Skeletal muscle cell (primary cell): ENCODE results near the gene PGM3.

Experiments
- DNase-seq: peaks from one replicate; pipeline ENCODE4 v3.0.0-alpha.2; 2010; ENCODE audit warnings: low read depth
- H3K4me3 ChIP-seq: 2 replicates; pipeline ENCODE4 v1.5.1; 2011; ENCODE audit warnings: low read depth, mild to moderate bottlenecking, control low read depth, low read length, moderate library complexity

The PGM3 gene

DNA sequence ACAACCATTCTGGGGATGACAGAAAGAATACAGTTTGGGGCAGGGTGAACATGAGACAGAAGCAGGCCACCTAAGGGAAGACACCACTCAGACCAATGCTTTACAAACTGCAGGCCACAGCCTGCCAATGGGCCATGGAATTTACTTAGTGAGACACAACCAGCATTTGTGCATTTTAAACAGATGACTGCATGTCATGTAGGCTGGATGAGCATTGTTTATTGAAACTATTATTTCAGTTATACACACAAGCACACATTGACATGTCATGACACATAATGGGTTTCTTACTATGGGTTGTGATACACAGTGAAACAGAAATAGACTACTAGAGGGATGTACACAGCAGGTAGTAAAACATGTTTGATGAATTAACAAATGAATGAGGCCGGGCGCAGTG lies 8.0 kb downstream of the PGM3 start:
- no peak for DNase-seq

DNA sequence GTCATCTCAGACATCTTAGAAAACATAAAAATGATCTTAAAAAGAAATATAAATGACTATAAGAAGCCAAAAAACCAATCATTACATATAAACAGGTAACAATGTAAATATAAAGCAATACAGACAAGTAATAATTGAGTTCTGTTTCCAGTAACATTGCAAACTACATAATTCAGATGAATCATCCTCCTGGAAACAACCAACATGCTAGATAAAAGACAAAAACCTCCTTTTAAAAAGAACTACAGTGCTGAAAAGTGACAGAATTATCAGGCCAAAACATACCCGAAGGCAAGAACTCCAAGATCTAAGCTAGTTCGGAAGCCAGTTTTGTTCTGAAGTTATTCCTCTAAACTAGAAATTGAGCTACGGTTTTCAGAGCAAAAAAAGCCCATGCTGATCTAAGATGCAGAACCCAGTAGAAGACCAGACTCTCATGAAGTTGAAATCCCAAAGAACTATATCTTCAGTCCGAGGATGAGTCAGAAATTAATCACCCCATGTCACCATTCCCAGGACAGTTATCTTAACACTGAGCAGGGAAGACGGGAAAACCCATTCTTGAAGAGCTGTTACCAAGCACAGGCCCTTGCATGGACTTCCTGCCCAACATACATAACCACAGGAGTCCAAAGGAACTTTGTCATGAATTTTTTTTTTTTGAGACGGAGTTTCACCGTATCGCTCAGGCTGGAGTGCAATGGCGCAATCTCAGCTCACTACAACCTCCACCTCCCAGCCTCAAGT lies 9.8 kb downstream of the PGM3 start:
- H3K4me3 ChIP-seq, result no peak overlapping the region
- DNase-seq, result peak; percentile 89

More for the DNA sequence above, 8.0 kb downstream of the PGM3 start:
- H3K4me3 ChIP-seq, result no peak overlapping the region

- DNase-seq, result no peak
These were observed 11.0 kb downstream of the PGM3 start for GRCh38 chr6:83182114-83182513.

GRCh38 chr6:83180426-83180950 lies 12.6 kb downstream of the PGM3 start:
- H3K4me3 ChIP-seq, result no peak overlapping the region
- no peak for DNase-seq

More at GRCh38 chr6:83182114-83182513, 11.0 kb downstream of the PGM3 start:
- no peak overlapping the region for H3K4me3 ChIP-seq

- DNase-seq, result no peak
- no peak overlapping the region for H3K4me3 ChIP-seq
These were observed 16.8 kb downstream of the PGM3 start for GRCh38 chr6:83176246-83176645.

DNA sequence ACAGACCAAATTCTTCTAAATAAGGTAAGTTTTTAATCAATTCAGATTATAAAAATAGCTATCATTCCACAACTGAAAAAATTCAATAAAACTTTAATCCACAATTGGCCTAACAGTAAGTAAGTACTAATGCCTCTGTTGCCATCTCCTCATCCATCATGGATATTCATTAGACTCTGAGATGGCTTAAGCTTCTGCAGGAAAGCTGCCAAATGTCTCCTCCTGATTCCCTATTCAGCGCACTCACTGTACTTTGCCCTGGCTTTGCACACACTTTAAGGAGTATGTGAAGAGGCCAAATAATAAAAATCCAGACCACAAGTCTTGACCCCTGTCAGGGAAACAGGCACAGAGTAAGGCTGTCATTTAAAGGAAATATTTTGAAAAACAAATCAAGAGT lies 23.6 kb downstream of the PGM3 start:
- DNase-seq, result no peak
- no peak overlapping the region for H3K4me3 ChIP-seq

GRCh38 chr6:83169106-83169505 lies 24.0 kb downstream of the PGM3 start:
- DNase-seq, result no peak

GRCh38 chr6:83168556-83168955 lies 24.5 kb downstream of the PGM3 start:
- H3K4me3 ChIP-seq, result no peak overlapping the region
- no peak for DNase-seq

More at GRCh38 chr6:83169106-83169505, 24.0 kb downstream of the PGM3 start:
- no peak overlapping the region for H3K4me3 ChIP-seq

DNA sequence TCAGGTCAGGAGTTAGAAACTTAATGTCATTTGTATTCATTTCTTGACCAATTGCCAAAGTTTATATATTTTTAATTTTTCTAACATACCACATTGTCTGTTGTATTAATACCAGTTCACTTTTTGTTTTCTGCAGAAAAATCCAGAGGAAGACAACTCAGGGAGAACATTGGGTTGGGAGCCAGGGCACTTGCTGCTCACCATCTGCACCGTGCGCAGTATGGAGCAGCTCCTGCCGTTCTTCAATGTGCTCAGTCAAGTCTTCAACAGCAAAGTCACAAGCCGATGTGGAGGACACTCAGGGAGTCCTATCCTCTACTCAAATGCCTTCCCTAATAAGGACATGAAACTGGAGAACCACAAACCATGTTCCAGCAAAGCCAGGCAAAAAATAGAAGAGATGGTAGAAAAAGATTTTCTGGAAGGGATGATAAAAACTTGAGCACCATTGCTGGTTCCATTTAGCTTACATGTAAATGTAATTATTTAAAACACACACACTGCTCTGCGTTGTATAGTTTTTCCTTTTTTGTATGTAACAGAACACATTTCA lies 25.3 kb downstream of the PGM3 start:
- DNase-seq, result no peak
- H3K4me3 ChIP-seq, result no peak overlapping the region

DNA sequence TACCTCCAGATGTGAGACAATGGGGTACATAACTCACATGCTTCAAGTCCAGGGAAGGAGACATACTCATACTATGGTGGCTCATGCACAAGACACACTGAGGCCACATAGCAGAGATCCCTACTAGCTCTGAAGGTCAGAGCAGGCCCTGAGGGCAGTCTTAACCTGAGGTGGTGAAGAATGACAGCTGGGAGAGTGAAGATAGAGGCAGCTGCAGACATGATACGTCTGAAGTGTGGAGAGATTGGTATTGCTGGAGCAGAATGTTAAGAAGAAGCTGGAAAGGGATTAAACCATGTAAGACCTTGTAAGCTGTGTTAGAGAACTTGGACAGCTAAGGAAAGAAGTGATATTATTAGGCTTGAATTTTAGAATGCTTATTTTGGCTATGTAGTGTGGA lies 32.9 kb downstream of the PGM3 start:
- H3K4me3 ChIP-seq, result no peak overlapping the region
- DNase-seq, result no peak

DNA sequence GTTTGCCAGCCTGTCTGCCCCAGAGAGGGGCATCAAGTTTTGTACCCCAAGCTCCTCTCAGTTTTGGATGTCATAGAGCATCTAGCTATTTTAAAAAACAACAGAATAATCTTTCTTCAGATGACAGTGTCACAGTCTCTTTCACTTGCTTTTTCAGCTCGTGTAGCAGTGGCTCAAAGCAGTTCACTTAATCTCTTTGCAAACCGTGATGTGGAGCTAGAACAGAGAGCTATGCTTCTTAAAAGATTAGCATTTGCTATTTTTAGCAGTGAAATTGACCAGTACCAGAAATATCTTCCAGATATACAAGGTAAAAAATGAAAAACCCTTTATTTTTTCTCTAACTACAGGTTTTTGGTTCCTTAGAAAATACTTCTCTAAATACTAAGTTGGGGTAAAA lies 37.3 kb downstream of the PGM3 start:
- DNase-seq, result no peak
- H3K4me3 ChIP-seq, result no peak overlapping the region

GRCh38 chr6:83153883-83154521 lies 39.1 kb downstream of the PGM3 start:
- no peak overlapping the region for H3K4me3 ChIP-seq
- DNase-seq, result peak; percentile 8

GRCh38 chr6:83152913-83153312 lies 40.2 kb downstream of the PGM3 start:
- no peak for DNase-seq

GRCh38 chr6:83151114-83151513 lies 42.0 kb downstream of the PGM3 start:
- no peak for DNase-seq
- no peak overlapping the region for H3K4me3 ChIP-seq

More at GRCh38 chr6:83152913-83153312, 40.2 kb downstream of the PGM3 start:
- H3K4me3 ChIP-seq, result no peak overlapping the region

GRCh38 chr6:83138758-83139157 lies 54.3 kb downstream of the PGM3 start:
- DNase-seq, result no peak

DNA sequence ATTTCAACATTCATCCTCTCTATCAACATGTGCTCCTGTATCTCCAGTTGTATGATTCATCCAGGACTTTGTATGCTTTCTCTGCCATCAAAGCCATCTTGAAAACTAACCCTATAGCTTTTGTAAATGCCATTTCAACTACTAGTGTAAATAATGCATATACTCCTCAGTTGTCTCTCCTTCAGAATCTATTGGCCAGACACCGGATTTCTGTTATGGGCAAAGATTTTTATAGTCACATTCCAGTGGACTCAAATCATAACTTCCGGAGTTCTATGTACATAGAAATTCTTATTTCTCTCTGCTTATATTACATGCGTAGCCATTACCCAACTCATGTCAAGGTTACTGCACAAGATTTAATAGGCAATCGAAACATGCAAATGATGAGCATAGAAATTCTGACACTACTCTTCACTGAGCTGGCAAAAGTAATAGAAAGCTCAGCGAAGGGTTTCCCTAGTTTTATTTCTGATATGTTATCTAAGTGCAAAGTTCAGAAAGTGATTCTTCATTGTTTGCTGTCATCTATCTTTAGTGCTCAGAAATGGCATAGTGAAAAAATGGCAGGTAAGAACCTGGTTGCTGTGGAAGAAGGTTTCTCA lies 54.8 kb downstream of the PGM3 start:
- no peak overlapping the region for H3K4me3 ChIP-seq
- DNase-seq, result no peak

More at GRCh38 chr6:83138758-83139157, 54.3 kb downstream of the PGM3 start:
- no peak overlapping the region for H3K4me3 ChIP-seq

DNA sequence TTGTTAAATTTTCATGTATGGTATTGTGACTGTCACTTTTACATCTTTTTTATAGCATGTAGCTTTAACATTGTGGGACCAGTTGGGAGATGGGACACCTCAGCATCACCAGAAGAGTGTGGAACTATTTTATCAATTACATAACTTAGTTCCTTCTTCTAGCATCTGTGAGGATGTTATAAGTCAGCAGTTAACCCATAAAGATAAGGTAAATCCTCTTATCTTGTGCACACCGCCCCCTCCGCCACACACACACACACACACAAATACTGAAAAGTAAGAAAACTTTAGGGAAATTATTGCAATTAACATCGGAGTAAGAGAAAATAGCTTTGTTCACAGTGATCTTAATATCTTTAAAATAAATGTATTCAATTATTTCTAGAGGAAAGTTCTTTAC lies 60.9 kb downstream of the PGM3 start:
- H3K4me3 ChIP-seq, result no peak overlapping the region
- no peak for DNase-seq

DNA sequence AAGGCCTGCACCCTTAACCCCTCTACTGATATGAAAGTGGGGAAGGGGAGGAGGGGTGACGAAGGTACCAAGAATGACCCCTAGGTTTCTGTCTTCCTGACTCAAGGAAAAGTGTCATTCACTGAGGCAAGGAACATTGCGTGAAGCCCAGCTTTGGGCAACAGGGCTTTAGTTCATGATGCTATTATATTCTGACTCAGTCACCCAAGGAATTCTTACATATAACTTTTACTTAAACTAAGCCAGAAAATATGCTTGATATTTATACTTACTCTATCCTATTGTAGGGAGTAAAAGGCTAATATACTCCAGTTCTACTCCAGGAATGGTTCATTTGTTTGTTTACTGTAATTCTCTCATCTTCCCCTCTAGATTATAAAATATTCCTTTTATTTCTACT lies 65.1 kb downstream of the PGM3 start:
- no peak overlapping the region for H3K4me3 ChIP-seq
- no peak for DNase-seq

GRCh38 chr6:83127258-83127657 lies 65.8 kb downstream of the PGM3 start:
- H3K4me3 ChIP-seq, result no peak overlapping the region
- no peak for DNase-seq

GRCh38 chr6:83126807-83127206 lies 66.3 kb downstream of the PGM3 start:
- no peak overlapping the region for H3K4me3 ChIP-seq
- DNase-seq, result no peak
